LNCaP clone FGC (cell line): ENCODE results near the gene RBM20.
A peak's percentile ranks its signal among the peaks of the same experiment; 100 is the strongest.

Source experiments
- DNase-seq: peaks from one replicate; pipeline ENCODE4 v3.0.0-alpha.2; 2011; ENCODE audit warnings: low read depth
- H3K4me3 ChIP-seq: 2 replicates; pipeline ENCODE4 v1.5.1; 2011; ENCODE audit warnings: mild to moderate bottlenecking, low read depth, low read length, control low read depth
- CTCF ChIP-seq: IDR thresholded peaks from 2 replicates; pipeline ENCODE4 v1.5.1; 2012; ENCODE audit warnings: mild to moderate bottlenecking; ENCODE audit not compliant: control insufficient read depth, insufficient read depth; ENCODE audit errors: extremely low read depth

Gene RBM20

GRCh38 chr10:110788620-110789385 lies 144.7 kb downstream of the RBM20 start:
- DNase-seq: no peak
- TF ChIP-seq CTCF: no peak

GRCh38 chr10:110789604-110790433 lies 145.7 kb downstream of the RBM20 start:
- no peak for DNase-seq
- H3K4me3 ChIP-seq: no peak overlapping the region
- no peak for TF ChIP-seq CTCF

More at GRCh38 chr10:110788620-110789385, 144.7 kb downstream of the RBM20 start:
- no peak overlapping the region for H3K4me3 ChIP-seq

- no peak overlapping the region for H3K4me3 ChIP-seq
- no peak for TF ChIP-seq CTCF
- peak; percentile 79 for DNase-seq
These were observed 146.9 kb downstream of the RBM20 start for GRCh38 chr10:110790913-110791506.

- no peak for DNase-seq
- no peak for TF ChIP-seq CTCF
- H3K4me3 ChIP-seq: no peak overlapping the region
These were observed 147.5 kb downstream of the RBM20 start for GRCh38 chr10:110791541-110792073.

- H3K4me3 ChIP-seq: no peak overlapping the region
- no peak for TF ChIP-seq CTCF
- no peak for DNase-seq
These were observed 148.5 kb downstream of the RBM20 start for GRCh38 chr10:110792476-110793125.

GRCh38 chr10:110793128-110793812 lies 149.1 kb downstream of the RBM20 start:
- H3K4me3 ChIP-seq: no peak overlapping the region
- DNase-seq: no peak
- no peak for TF ChIP-seq CTCF
